HCT116 (cell line): Measurements from ENCODE around the gene GGCT. TPM values are rescaled to one million over a fixed set of nuclear protein-coding genes. Genes with fewer than 3 reads are reported as not detected.

ENCODE experiments used
- ATAC-seq: fragments of 200-7000 bp; cut with Tn5 transposase; 2 replicates; pipeline ENCODE4 v1.9.1; 2020; ENCODE audit warnings: mild to moderate bottlenecking, moderate library complexity
- BruUV-seq: library from RNA; stranded (reverse); fragments of 400-500 nt; replicated peaks from 2 replicates; lab custom pipeline; 2021; lab: Mats Ljungman, UMichigan
- CTCF ChIA-PET: fragments of 300-600 bp; sonication (Branson Sonifier 250); formaldehyde crosslinking; loops from one replicate; lab custom pipeline; 2021; ENCODE audit warnings: antibody characterized with exemption; lab: Charles Lee
- POLR2A ChIA-PET: fragments of 300-600, 350-600 bp; sonication (Branson Sonifier 250); formaldehyde crosslinking; loops from one replicate; lab custom pipeline; 2021; ENCODE audit warnings: antibody characterized with exemption; lab: Charles Lee
- RAD21 ChIA-PET, 2 experiments: fragments of 300-600 bp; sonication (Branson Sonifier 250); formaldehyde crosslinking; loops; one replicate each; lab custom pipeline; 2023; ENCODE audit warnings: low total read pairs in 2 of 2; ENCODE audit not compliant: uncharacterized antibody in 2 of 2, unreplicated experiment in 2 of 2, low non-redundant PET in 1 of 2; lab: Charles Lee
- DNase-seq: peaks from one replicate; pipeline ENCODE4 v3.0.0-alpha.2; 2010; ENCODE audit warnings: low read depth, low spot score
- H2AFZ ChIP-seq: fragments of 200-600 bp; shearing (Covaris generic), sonication (generic); 2 replicates; pipeline ENCODE4 v1.6.1; 2017; ENCODE audit warnings: low read depth, mixed run types, mixed read lengths, antibody characterized with exemption, low read length; ENCODE audit not compliant: poor library complexity, severe bottlenecking
- H3K27ac ChIP-seq: 2 replicates; pipeline ENCODE4 v1.5.1; 2012; ENCODE audit warnings: low read depth, low read length
- H3K27me3 ChIP-seq: fragments of 200-600 bp; sonication (generic); 2 replicates; pipeline ENCODE4 v1.6.1; 2016; ENCODE audit warnings: mixed run types, low read length, mixed read lengths; ENCODE audit not compliant: insufficient read depth
- H3K36me3 ChIP-seq, 2 experiments: fragments of 200-500 bp in 1 of 2; fragments of 200-600 bp in 1 of 2; sonication (Bioruptor generic) in 1 of 2; sonication (generic) in 1 of 2; 2 replicates each; pipeline versions ENCODE4 v1.5.1 to v1.6.1; 2014 to 2016; ENCODE audit warnings: low read length in 2 of 2, inconsistent platforms in 1 of 2, mixed read lengths in 1 of 2, mixed run types in 1 of 2; ENCODE audit not compliant: insufficient read depth in 2 of 2, control insufficient read depth in 1 of 2
- H3K4me1 ChIP-seq, 2 experiments: fragments of 200-600 bp in 1 of 2; sonication (generic) in 1 of 2; 2 replicates each; pipeline versions ENCODE4 v1.5.1 to v1.6.1; 2012 to 2017; ENCODE audit warnings: low read length in 2 of 2, inconsistent platforms in 1 of 2, mild to moderate bottlenecking in 1 of 2, mixed read lengths in 1 of 2, mixed run types in 1 of 2, moderate library complexity in 1 of 2; ENCODE audit not compliant: insufficient read depth in 2 of 2, control insufficient read depth in 1 of 2
- H3K4me2 ChIP-seq: fragments of 200-600 bp; sonication (generic); 2 replicates; pipeline ENCODE4 v1.6.1; 2017; ENCODE audit warnings: mixed run types, low read length, mixed read lengths
- H3K4me3 ChIP-seq, 2 experiments: fragments of 200-600 bp in 1 of 2; sonication (generic) in 1 of 2; replicated peaks in 1 of 2; 2 replicates each; pipeline ENCODE4 v1.5.1; 2011 to 2016; ENCODE audit warnings: low read length in 2 of 2, control low read depth in 1 of 2, low read depth in 1 of 2, mild to moderate bottlenecking in 1 of 2, mixed read lengths in 1 of 2, mixed run types in 1 of 2
- H3K79me2 ChIP-seq: fragments of 200-600 bp; sonication (generic); 2 replicates; pipeline ENCODE4 v1.6.1; 2017; ENCODE audit warnings: mild to moderate bottlenecking, mixed run types, low read length, moderate library complexity, mixed read lengths; ENCODE audit not compliant: insufficient read depth
- H3K9ac ChIP-seq: fragments of 200-600 bp; sonication (generic); 2 replicates; pipeline ENCODE4 v1.6.1; 2016; ENCODE audit warnings: low read length, mixed read lengths
- H3K9me2 ChIP-seq: fragments of 200-600 bp; sonication (generic), shearing (Covaris generic); 2 replicates; pipeline ENCODE4 v1.6.1; 2017; ENCODE audit warnings: mixed run types, mild to moderate bottlenecking, moderate library complexity; ENCODE audit not compliant: insufficient read depth
- H3K9me3 ChIP-seq, 2 experiments: fragments of 200-500 bp in 1 of 2; fragments of 200-600 bp in 1 of 2; sonication (Bioruptor generic) in 1 of 2; sonication (generic) in 1 of 2; 2 replicates each; pipeline ENCODE4 v1.6.1; 2014 to 2017; ENCODE audit warnings: low read length in 2 of 2, mixed read lengths in 2 of 2, inconsistent platforms in 1 of 2, low read depth in 1 of 2, mild to moderate bottlenecking in 1 of 2, mixed run types in 1 of 2, moderate library complexity in 1 of 2; ENCODE audit not compliant: control insufficient read depth in 1 of 2, insufficient read depth in 1 of 2
- H4K20me1 ChIP-seq: fragments of 200-600 bp; sonication (generic), shearing (Covaris generic); 2 replicates; pipeline ENCODE4 v1.6.1; 2017; ENCODE audit warnings: mixed run types, mild to moderate bottlenecking, moderate library complexity; ENCODE audit not compliant: insufficient read depth
- CBX3 ChIP-seq: IDR thresholded peaks from 2 replicates; pipeline ENCODE4 v1.6.1; 2012; ENCODE audit warnings: low read depth
- RAD21 ChIP-seq: IDR thresholded peaks from 2 replicates; pipeline ENCODE4 v1.6.1; 2012; ENCODE audit warnings: low read depth, mild to moderate bottlenecking
- REST ChIP-seq: IDR thresholded peaks from 2 replicates; pipeline ENCODE4 v1.6.1; 2012; ENCODE audit warnings: low read depth
- ZNF274 ChIP-seq: fragments of 200-500 bp; sonication (Bioruptor generic); IDR thresholded peaks from 2 replicates; pipeline ENCODE4 v1.6.1; 2014; ENCODE audit warnings: mild to moderate bottlenecking, low read depth, low read length, inconsistent platforms
- intact Hi-C: fragments of 100-400 bp; cut with micrococcal nuclease; formaldehyde crosslinking; loops from 2 replicates; pipeline ENCODE4 v1.10.0; 2022
- total RNA-seq: library from RNA; stranded (reverse); gene quantifications from one replicate; pipeline ENCODE4 v1.2.1, GENCODE V29; 2021; ENCODE audit not compliant: unreplicated experiment

Gene GGCT
- total RNA-seq, 1 experiment from 2014 or later = 60.6 TPM

- Histone ChIP-seq H3K9me3 (peaks cover 0 to 4% of the 10 kb centered on the region in 2 experiments; a peak in 2 of 4 replicates), H3K27ac (no peak overlapping the region), H3K4me3 (no peak overlapping the region), H3K79me2 (no peaks in the 10 kb centered on the region), H3K36me3 (no peaks in the 10 kb centered on the region; a peak in 2 of 4 replicates), H3K9ac (no peak overlapping the region), H3K27me3 (no peaks in the 10 kb centered on the region), H3K4me2 (no peak overlapping the region), H3K9me2 (no peaks in the 10 kb centered on the region), H4K20me1 (no peaks in the 10 kb centered on the region), H3K4me1 (no peaks in the 10 kb centered on the region), H2AFZ (no peak overlapping the region)
- ChIA-PET RAD21 (no interaction called here), CTCF (no interaction called here), POLR2A (no interaction called here)
- ATAC-seq = no peak
- TF ChIP-seq CBX3 (peak; percentile 56; the same call in 1 of the 2 replicates), RAD21 (no peak)
- no peak for DNase-seq
- no TSS peak for BruUV-seq
- intact Hi-C loops = no loop called here
Measured at GRCh38 chr7:30491417-30491816, 13.2 kb downstream of the GGCT start.

- no peak for TF ChIP-seq REST
- no peak for TF ChIP-seq ZNF274
- POLR2A ChIA-PET = no interaction called here
- CTCF ChIA-PET = no interaction called here
- no peaks in the 10 kb centered on the region for H3K4me1 ChIP-seq
- RAD21 ChIA-PET = no interaction called here
- H3K4me2 ChIP-seq = no peak overlapping the region
- H3K36me3 ChIP-seq = no peaks in the 10 kb centered on the region
- H3K4me3 ChIP-seq = no peak overlapping the region
- no peak for DNase-seq
- BruUV-seq = no TSS peak
- H2AFZ ChIP-seq = no peak overlapping the region
- no peak overlapping the region for H3K9ac ChIP-seq
- intact Hi-C loops = no loop called here
- ATAC-seq = no peak
- no peaks in the 10 kb centered on the region for H4K20me1 ChIP-seq
- no peaks in the 10 kb centered on the region for H3K27me3 ChIP-seq
- no peaks in the 10 kb centered on the region for H3K79me2 ChIP-seq
- H3K27ac ChIP-seq = no peak overlapping the region
- H3K9me2 ChIP-seq = no peaks in the 10 kb centered on the region
- H3K9me3 ChIP-seq = peaks cover 0 to 4% of the 10 kb centered on the region in 2 experiments; a peak in 2 of 4 replicates
Measured at GRCh38 chr7:30487371-30487770, 17.3 kb downstream of the GGCT start.
